GM19438 (cell line): ENCODE results near the gene RPUSD3.
"Not testable (repeated sequence)": the region's sequence is repeated elsewhere in the genome, so short reads cannot be mapped to it uniquely, and the experiment has no call there.

ENCODE experiments used
- ATAC-seq: cut with Tn5 transposase; IDR thresholded peaks from one replicate; pipeline ENCODE4 v1.9.1; 2021; ENCODE audit warnings: low read depth; ENCODE audit not compliant: unreplicated experiment

Gene RPUSD3

DNA sequence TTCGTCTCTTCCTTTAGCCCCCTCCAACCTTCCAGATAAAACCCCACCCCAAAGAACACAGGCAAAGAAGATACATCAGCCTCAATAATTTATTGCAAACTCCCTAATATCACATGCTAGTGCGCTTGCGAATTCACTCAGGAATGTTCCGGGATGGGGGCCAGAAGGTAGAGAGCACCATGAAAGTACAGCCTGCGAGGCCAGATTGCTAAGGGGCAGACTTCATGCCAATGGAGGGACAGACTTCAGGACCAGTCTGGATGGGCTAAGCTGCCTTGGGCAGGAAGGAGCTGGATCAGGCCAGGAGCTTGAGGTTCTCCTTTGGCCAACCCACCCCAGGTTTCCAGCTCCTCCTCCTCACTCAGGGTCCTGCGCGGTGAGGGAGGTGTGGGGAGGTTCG lies 22.8 kb upstream of the RPUSD3 start:
- ATAC-seq, result no peak

DNA sequence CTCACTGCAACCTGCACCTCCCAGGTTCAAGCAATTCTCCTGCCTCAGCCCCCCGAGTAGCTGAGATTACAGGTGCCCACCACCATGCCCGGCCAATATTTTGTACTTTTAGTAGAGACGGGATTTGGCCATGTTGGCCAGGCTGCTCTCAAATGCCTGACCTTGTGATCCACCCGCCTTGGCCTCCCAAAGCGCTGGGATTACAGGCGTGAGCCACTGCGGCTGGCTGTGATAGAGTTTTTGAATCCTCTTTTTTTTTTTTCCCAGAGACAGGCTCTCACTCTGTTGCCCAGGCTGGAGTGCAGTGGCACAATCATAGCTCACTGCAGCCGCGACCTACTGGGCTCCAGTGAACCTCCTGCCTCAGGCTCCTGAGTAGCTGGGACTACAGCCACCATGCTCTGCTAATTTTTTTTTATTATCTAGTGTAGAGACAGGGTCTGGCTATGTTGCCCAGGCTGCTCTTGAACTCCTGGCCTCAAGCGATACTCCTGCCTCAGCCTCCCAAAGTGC lies 21.4 kb upstream of the RPUSD3 start:
- ATAC-seq, result not testable (repeated sequence)

- ATAC-seq, result no peak
Observed at GRCh38 chr3:9864200-9864927, 20.6 kb upstream of the RPUSD3 start.

DNA sequence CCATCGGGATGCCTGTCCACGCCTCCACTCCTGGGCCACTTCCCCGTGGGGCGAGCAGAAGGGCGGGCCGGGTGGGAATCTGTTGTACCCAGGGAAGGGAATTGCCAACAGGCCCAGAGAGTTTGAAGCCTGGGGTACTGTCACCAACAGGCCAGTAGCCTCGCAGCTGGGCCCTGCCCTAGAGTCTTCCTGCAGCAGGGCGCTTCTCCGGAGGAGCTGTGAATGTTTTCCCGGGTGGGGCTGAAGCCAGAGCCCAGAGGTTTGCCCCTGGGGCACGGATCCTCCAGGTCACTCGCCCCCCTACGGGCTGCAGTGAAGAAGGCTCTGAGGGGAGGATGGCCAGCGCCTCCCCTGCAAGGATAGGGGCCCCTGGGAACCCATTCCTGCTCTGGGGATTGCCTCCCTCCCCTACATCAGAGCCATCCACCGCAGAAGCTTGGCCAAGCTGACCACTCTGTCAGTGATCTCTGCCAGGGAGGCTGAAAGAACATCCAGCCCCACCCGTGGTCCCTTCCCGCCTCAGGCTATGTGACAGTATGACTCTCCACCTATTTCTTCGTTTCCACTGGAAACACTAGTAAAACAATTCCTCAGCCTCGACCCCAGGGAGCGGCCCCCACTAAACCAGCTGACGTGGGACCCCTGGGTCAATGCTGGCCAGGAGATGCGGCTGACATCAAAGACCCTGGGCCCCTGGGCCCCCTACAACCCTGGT lies 19.4 kb upstream of the RPUSD3 start:
- no peak for ATAC-seq

DNA sequence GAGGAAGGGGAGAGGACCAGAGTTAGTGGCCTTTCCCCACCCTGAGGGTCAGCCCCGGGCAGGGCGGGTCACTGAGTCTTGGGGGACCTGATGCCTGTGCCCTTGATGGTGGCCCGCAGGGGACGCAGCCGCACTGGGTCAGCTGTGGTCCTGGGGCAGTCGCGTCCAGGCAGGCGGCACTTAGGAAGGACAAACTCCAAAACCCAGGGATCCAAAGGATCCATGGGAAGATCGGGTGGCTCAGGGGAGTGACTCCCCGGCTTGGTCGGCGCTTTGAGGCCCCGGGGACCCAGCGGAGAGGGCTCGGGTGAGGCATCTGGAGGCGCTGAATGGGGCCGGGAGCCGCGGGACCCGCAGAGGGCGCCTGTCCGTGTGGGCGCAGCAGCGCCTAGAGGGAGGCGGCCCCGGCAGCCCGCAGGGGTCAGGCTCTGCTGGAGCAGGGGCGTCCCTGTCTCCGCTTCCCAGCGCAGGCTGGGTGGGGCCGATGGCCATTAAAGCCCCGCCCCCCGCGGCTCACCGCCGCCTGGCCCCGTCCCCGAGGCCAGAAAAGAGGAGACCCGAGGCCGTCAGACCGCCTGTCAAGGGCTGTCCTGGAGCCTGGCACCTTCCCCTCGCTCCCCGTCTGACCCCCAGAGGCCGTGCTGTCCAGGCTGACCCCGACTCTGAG lies 18.7 kb upstream of the RPUSD3 start:
- ATAC-seq, result no peak

GRCh38 chr3:9861626-9862130 lies 17.9 kb upstream of the RPUSD3 start:
- no peak for ATAC-seq

- no peak for ATAC-seq
Observed at GRCh38 chr3:9861201-9861600, 17.4 kb upstream of the RPUSD3 start.

DNA sequence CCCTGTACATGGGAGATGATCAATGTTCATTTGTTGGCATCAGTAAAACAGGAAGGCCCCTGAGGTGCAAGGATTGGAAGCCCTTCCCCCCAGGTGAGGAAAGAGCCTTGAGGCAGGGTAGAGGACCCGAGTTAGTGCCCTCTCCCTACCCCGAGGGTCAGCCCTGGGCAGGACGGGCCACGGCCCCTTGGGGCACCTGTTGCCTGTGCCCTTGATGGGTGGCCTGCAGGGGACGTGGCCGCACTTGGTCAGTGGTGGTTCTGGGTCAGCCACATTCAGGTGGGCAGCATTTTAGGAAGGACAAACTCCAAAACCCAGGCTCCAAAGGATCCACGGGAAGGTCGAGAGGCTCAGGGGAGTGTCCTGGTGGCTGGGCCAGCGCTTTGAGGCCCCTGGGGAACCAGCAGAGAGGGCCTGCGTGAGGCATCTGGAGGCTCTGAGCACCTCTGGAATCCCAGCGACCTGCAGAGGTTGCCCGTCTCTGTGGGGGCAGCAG lies 15.8 kb upstream of the RPUSD3 start:
- no peak for ATAC-seq

GRCh38 chr3:9855594-9855993 lies 11.8 kb upstream of the RPUSD3 start:
- no peak for ATAC-seq

GRCh38 chr3:9854291-9854940 lies 10.6 kb upstream of the RPUSD3 start:
- ATAC-seq, result not testable (repeated sequence)

DNA sequence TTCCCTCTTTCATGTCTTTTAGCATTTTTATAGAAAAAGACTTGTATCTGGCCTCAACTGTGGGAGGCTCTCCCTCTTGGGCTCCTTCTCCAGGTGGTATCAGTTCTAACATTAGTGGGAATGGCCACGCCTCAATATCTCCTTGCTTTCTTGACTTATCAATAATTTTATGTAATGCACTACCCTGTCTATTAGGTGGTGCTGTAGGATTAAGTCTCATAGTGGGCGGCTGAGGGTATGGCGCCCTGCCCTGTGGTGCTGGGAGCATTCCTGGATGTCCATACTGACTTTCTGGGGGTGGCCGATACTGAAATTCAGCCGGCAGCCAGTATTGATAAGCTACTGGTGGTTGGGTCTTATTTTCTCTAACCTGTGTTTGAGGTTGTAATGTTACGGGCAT lies 8.7 kb upstream of the RPUSD3 start:
- no peak for ATAC-seq

DNA sequence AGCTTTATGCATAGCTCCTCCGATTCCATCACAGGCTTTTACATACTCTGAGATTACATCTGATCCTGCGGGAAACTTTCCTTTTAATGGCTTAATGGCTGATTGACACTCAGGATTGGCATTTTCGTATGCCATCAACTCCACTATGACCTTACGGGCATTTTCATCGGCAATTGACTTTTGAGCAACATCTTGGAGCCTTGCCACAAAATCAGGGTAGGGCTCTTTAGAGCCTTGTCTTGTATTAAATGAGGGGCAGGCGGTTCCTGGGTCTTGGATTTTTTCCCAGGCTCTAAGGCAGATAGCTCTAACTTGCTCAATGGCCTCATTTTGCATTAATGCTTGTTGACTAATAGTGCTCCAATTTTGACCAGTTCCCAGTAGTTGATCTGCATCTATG lies 8.1 kb upstream of the RPUSD3 start:
- ATAC-seq, result not testable (repeated sequence)

DNA sequence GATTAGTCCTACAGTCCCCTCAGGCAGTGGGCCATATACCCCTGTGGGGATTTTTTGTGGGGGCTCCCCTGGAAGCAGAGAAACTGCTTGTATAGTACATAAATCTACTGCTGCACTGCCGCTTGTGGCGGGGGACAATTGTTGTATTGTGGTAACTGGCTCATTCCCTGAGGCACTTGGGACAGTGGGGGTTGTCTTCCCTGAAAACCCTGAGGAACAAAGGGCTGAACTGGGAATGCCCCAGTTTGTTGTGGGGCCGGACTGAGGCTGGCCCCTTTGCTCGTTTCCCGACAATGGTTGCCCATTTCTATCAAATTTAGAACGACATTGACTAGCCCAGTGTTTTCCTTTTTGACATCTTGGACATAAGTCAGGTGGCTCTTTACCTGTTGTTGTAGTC lies 7.6 kb upstream of the RPUSD3 start:
- not testable (repeated sequence) for ATAC-seq

- not testable (repeated sequence) for ATAC-seq
Observed at GRCh38 chr3:9848860-9849259, 5.1 kb upstream of the RPUSD3 start.

DNA sequence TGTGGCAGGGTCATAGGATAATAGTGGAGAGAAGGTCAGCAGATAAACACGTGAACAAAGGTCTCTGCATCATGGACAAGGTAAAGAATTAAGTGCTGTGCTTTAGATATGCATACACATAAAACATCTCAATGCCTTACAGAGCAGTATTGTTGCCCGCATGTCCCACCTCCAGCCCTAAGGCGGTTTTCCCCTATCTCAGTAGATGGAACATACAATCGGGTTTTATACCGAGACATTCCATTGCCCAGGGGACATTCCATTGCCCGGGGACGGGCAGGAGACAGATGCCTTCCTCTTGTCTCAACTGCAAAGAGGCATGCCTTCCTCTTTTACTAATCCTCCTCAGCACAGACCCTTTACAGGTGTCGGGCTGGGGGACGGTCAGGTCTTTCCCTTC lies 4.1 kb upstream of the RPUSD3 start:
- not testable (repeated sequence) for ATAC-seq

DNA sequence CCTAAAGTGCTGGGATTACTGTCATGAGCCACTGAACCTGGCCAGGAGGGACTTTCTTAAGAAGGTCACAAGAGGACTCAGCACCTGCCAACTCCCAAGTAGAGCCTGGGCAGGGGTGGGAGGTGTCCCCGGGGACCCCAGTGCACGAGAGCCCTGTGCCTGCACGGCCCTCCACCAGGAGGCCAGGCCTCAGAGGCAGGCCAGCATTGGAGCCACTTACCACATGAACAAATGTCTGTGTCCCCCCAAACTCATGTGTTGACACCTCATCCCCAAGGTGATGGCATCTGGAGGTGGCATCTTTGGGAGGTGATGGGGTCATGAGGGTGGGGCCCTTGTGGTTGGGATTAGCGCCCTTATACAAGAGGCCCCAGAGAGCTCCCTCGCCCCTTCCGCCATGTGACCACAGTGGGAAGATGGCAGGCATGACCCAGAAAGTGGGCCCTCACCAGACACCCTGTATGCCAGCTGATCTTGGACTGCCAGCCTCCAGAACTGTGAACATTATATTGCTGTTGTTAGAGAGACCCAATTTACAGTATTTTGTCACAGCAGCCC lies 3.2 kb upstream of the RPUSD3 start:
- no peak for ATAC-seq

DNA sequence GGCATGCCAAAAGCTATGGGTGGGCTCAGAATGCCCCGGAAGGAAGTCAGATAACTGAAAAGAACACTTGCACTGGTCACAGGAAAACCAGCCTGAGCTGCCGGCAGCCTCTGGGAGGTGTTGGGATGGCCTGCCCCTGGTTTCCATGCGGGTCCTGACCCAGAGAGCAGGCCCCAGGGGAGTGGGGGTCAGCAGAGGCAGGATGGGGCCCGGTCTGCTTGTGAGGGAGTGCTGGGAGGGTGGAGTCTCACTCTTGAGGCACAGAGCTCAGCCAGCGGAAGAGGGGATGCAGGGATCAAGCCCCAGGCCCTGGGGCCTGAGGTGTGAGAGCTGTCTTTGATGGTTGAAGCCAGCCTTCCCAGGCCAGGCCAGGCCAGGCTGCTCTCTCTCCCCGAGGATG lies 2.4 kb upstream of the RPUSD3 start:
- ATAC-seq, result no peak

DNA sequence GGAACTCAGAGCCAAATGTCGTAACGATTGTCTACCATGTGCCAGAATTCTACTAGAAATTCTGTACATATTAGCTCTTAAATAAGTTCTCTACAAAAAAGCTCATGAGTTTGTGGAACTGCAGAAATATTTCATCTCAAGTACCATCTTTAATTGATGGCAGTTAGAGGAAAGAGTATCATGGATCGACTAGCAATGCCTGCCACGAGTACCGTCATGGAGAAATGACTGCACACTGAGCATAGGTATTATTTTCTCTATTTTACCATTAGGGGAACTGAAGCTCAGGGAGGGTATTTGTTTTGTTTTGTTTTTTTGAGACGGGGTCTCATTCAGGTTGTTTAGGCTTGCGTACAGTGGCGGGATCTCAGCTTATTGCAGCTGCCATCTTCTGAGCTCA lies 2.8 kb downstream of the RPUSD3 start:
- no peak for ATAC-seq

DNA sequence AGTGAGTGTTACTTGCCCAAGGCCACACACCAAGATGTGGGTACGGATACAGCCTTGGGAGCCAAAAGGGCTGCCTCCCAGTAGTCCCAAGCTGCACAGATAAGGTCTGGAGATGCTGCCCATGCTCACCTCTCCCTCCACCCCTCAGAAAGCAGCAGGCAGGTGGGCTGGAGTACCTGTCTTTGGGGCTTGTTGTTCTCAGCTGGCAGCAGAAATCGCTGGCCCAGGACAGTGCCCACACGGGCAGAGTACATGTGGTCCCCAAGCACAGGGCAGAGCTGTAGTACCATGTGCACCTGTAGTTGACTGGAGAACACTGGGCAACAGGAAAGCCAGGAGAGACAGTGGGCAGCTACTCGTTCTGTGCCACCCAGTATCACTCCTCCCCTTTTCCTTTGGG lies 5.0 kb downstream of the RPUSD3 start:
- no peak for ATAC-seq
